Measurements from ENCODE around the gene PDE1A.

DNA sequence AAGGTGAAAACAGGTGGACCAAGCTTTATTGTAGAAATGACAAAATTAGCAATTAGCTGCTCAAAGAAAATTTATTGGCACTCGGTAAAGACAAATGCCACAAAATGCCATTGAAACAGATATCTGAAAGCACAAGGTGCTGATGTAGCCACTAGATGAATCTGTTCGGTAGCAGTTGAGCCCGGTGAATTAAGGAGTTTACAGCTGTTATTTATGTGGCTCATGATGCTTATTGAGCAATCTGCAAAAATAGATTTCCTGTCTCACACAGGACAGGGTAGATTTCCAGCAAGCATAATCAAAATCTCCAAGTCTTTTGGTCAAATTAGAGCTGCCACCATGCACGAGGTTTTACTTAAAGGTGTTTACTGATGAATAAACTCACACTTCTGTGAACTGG lies 259.0 kb downstream of the PDE1A start:
- no peak for TF ChIP-seq POLR2A (IDR thresholded peaks at IDR 0.05)
- TF ChIP-seq, protein P1, sequence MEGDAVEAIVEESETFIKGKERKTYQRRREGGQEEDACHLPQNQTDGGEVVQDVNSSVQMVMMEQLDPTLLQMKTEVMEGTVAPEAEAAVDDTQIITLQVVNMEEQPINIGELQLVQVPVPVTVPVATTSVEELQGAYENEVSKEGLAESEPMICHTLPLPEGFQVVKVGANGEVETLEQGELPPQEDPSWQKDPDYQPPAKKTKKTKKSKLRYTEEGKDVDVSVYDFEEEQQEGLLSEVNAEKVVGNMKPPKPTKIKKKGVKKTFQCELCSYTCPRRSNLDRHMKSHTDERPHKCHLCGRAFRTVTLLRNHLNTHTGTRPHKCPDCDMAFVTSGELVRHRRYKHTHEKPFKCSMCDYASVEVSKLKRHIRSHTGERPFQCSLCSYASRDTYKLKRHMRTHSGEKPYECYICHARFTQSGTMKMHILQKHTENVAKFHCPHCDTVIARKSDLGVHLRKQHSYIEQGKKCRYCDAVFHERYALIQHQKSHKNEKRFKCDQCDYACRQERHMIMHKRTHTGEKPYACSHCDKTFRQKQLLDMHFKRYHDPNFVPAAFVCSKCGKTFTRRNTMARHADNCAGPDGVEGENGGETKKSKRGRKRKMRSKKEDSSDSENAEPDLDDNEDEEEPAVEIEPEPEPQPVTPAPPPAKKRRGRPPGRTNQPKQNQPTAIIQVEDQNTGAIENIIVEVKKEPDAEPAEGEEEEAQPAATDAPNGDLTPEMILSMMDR (IDR thresholded peaks at IDR 0.05): no peak
- no peak for TF ChIP-seq POLR2AphosphoS5 (IDR thresholded peaks at IDR 0.05)

Measured in prostate gland (tissue), 2 donors.